HL-60 (cell line): Measurements from ENCODE around the gene SPTSSB.

Source experiments
- CTCF ChIP-seq: IDR thresholded peaks from one replicate; pipeline ENCODE4 v1.5.1; 2011; ENCODE audit warnings: low read length, control low read depth, inconsistent platforms; ENCODE audit not compliant: insufficient read depth
- GABPA ChIP-seq: IDR thresholded peaks from 2 replicates; pipeline ENCODE4 v1.6.1; 2012; ENCODE audit warnings: low read depth
- POLR2AphosphoS5 ChIP-seq: IDR thresholded peaks from 2 replicates; pipeline ENCODE4 v1.6.1; 2012; ENCODE audit warnings: low read depth

DNA sequence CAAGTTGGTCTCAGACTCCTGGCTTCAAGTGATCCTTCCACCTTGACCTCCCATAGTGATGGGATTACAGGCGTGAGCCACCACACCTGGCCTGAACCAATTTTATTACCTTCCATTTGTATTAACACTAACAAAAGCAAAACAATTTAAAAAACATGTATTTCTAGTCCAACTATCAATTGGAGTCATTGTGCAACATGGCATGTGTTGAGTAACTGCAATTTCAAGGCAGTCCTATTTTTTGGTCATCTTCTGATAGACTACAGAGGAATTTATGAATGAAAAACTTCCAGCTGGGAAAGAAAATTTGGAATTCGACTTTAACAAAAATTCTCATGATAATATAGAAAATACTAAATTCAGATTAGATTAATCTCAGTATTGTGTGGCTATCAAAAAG lies 16.8 kb downstream of the SPTSSB start:
- no peak for TF ChIP-seq POLR2AphosphoS5
- no peak for TF ChIP-seq CTCF
- no peak for TF ChIP-seq GABPA
